Endothelial cell of hepatic sinusoid (primary cell): ENCODE measurements around the gene MPZL3.

Source experiments
- in situ Hi-C: cut with HindIII; loops from 2 replicates; pipeline ENCODE4 v1.10.0; 2017; ENCODE audit warnings: low sequenced_read_pairs

Gene MPZL3

DNA sequence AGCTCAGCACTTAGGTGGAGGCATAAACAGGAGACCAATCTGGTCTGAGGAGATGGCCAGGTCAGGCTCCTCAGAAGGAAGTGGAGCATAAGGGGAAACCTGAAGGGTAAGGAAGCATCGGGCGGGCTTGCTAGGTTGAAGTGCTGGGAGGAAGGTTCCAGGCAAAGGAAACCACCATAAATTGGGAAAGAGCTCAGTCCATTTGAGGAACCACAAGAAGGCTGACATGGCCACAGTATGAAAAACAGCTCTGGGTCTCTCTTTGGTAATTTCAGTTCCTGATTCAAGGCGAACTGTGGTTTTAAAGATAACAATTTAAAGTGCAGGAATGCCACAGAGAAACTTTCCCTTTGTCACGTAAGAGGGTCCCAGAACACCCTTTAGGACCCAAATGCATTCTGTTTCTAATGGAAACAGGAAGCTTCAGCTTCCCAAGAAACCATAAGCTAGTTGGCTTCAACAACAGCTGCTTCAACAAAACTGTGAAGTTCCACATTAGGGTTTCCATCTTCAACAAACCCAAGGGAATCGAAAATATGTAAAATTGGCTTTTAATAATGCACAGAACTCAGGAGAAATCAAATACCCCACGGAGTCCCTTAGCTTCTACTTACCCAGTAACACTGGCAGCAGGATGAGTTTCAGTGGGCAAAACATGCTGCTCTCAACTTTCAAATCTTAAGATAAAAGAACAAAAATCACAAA, 37.8 kb downstream of the MPZL3 start:
- in situ Hi-C loops: loop anchor here (5.0 kb wide), 1 partner anchor 42 kb away; no protein-coding TSS in a partner anchor

DNA sequence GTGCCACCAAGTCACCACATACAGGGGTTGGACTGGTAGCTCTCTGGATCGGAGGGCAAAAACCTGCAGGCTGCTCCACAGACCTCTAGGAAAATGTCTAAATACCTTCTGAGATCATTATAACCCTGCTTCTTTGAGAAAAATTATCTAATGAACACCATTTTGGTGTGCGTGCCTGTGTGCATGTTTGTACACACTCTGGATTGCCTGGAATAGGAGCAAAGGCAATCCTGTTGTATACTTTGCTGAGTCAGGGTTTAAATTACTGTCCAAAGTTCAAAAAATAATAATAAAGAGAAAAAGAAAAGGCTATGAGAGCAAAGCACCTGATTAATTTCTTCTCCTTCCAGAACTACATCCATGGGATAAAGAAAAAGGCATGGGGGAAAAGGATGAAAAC, 38.4 kb downstream of the MPZL3 start:
- in situ Hi-C loops: loop anchor here (5.0 kb wide), 1 partner anchor 41 kb away; no protein-coding TSS in a partner anchor

DNA sequence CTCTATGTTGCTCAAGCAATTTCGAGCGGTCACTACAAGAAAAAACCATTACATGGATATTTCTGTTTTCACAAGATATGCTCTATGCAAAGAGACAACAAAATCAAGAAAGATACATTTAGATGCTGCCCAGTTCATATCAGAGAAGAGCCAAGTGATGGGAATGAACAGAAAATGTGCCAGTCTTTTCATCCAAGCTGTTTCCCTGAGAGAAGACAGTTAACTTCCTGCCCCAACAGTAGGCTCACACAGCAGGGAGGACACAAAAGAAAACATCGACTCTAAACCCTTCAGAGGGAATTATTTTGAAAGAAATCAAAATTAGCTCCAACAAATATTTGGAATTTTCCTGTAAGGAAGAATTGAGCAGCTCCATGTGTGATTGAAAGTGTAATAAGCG, 39.0 kb downstream of the MPZL3 start:
- in situ Hi-C loops: loop anchor here (5.0 kb wide), 1 partner anchor 41 kb away; no protein-coding TSS in a partner anchor

DNA sequence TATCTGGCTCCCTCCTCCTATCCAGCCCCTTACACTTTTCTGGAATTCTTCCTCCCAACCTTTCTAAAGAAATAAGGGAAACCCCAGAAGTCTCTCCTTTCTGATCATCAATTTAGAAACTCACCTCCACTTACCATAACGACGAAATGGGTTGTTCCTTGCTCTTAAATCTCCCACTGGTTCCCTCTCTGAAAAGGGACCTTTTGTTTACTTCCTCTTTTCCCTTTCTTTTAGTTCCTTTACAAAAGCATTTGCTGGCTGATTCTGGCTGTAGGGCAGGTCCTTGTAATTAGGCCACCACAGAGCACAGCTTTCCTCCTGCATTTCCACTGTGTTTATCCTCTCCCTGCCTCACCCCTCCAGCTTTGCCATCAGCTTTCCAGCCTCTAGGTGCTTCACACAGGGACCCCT, 39.4 kb downstream of the MPZL3 start:
- in situ Hi-C loops: loop anchor here (5.0 kb wide), 1 partner anchor 40 kb away; no protein-coding TSS in a partner anchor

DNA sequence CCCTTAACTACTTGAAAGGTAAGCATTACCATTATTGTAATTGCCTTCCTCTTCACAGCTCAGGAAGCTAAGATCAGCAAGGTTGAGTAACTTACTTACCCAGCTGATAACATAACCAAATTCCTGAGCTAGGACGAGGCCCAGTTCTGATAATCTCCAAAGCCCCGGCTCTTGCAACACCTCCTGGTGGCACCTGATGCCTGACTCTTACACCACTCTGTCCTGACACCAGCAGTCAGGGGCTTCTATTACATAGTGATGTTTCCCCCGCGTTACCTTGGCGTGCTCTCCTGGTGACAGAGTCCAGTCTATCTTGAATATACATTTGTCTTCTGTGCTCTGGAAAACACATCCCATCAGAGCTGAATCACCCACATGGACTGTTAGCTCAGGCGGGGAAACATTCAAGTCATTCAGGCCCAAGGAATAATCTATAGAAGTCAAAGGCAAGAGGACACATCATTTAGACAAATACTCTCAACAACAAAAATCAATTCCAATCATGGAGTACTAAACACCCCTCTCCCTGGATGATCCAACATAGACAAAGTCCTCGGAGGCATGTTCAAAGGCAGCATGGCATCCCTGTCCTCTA, 39.9 kb downstream of the MPZL3 start:
- in situ Hi-C loops: loop anchor here (5.0 kb wide), 1 partner anchor 40 kb away; no protein-coding TSS in a partner anchor

DNA sequence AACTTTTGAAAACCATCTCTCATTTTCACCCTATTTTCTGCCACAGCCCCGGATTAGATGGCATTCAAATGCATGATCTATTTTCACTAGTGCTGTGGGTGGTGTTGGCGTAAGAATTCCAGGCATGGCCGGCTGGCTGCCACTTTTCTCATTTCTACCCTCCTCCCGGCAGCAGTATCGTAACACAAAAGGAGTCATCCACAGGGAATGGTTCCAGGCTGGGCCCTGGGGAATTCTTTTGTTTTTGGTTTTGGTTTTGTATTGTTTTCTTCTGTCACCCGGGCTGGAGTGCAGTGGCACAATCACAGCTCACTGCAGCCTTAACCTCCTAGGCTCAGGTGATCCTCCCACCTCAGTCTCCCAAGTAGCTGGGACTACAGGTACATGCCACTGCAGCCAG, 41.2 kb downstream of the MPZL3 start:
- in situ Hi-C loops: loop anchor here (5.0 kb wide), 1 partner anchor 39 kb away; no protein-coding TSS in a partner anchor

DNA sequence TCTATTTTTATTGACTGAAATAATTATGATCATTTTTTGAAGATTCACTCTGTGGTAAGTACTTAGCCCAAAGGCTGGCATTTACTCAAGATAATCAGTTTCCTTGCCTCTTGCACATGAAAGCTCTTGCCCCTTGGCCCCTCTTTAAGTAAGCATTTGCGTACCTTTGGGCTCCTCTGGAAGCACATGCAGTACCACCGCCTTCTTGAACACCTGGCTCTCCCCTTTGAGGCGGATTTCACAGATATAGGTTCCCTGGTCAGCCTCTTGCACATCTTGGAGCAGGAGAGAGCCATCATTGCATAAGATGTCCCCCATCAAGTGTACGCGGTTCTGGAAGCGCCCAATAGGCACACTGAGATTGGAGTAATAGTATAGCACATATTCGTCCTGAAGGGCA, 41.8 kb downstream of the MPZL3 start:
- in situ Hi-C loops: loop anchor here (5.0 kb wide), 1 partner anchor 38 kb away; no protein-coding TSS in a partner anchor

DNA sequence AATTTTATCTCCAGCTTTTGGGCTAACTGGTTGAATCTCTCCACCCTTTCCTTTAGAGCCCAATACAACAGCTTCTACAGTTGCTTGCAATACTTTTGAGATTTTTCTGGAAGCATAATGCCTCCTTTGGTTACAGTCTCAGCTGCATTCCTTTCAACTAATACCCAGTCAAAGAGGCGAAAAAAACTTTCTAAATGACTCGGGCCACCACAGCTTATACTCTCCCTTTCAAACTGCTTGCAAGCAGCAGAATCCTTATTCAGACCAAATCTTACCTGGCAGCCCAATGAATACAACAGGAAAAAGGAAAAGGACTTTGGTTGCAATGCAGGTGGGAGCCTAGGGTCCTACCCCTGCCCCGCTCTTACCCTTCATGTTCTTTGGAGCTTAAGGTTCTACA, 43.1 kb downstream of the MPZL3 start:
- in situ Hi-C loops: no loop called here

DNA sequence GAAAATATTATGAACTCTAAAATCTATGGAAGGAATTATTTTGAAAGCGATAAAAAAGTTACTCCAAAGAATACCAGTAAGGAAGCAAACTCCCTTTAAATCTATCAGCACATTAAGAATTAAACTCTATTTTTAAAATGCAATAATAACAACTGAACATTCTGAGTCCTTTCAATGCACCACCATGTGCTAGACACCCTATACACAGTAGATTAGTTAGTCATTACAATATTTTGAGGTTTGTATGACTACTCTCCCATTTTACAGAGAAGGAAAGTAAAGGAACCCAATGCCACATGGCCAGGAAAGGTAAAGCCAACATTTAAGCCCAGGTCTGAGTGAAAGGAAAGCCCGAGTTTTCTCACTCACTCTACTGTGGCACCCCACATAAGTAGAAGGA, 45.1 kb downstream of the MPZL3 start:
- in situ Hi-C loops: no loop called here

DNA sequence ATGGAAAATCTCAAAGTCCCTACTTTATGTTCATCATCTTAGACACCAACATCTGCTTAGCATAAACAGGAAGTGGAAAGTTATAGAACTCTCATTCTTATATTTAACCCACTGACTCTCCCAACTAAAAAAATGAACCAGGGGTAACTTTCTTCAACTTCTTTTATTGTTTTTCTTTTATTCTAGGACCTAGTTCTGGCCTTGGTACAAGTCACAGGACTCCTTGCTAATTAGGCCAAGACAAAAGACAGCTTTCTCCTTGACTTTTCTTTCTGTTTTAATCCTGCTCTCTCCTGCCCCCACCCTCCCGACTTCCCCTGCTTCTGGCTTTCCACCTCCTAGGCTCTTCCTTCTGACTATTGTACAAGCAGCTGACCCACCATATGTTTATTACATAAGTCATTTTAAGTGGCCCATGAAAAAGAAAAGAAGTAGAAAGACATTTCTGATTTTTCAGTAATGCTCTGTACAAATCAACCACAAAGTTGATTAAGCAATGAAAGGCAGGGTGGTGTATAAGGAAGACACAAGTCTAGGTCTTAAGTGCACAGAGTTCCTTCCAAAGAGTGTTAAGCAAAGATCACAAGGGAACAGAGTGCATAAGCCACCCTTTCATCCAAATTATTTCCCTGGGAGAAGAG, 45.7 kb downstream of the MPZL3 start:
- in situ Hi-C loops: no loop called here

DNA sequence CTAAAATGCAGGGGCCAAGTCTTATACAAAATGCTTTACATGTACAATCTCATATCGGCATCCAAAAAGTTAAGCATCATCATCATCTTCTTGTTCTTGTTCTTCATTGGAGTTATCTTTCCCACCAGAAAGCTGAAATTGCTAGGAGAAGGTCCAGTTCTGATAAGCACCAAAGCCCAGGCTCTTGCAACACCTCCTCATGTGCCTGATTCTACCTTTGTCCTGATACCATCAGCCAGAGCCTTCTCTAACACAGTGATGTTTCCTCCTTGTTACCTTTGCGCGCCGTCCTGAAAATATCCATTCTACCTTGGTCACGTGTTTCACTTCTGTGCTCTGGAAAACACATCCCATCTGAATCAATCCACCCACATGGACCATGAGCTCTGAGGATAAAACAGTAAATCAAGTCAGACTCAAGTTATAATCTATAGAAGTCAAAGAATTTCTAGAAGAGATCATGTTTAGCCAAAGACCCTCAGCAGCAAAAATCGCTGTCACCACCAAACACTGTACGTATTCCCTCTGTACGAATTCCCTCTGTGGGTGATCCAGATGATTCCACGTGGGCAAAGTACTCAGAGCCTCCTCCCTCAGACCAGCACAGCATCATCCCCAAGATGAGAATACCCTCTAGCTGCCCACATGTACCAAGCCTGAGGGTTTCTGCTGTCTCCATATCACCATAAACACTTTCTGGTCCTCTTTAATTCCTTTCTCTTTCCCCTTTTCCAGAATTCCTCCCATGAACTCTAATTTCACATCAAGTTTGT, 46.4 kb downstream of the MPZL3 start:
- in situ Hi-C loops: no loop called here

DNA sequence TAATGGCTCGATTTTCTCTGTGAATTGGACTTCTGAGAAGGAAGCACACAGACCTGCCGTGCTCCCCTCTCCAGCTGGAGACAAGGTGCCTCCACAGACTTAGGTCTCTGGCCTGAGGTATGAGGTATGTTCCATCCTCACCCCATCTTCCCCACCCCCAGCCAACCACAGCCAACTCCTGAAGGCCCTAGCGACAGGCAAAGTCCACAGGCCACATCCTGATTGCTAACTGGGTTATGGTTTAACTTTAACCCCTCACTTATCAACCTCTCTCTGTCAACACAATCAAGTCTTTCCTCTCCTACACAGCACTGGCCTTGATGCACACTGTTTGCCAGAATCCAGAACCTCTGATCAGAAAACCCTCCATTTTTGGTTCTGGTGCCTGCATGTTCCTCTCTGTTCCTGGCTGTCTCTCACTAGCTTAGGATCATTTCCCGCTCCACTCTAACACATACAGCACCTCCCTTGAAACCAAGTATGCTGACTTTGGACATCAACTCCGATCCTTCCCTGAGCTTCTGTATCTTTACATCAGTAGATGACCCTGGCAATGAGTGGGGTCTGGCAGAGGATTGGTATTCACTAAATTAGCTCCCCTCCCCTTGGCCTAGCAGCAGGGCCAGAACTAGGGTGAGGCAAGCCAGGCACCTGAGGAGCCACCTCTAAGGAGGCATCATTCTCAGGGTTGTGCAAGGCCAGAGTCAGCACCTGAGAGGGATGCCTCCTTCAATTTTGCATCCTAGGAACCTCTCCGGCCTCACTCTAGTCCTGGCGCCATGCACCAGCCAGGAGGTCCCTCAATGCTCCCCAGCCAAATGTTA, 49.4 kb downstream of the MPZL3 start:
- in situ Hi-C loops: loop anchor here (5.0 kb wide), 1 partner anchor 79 kb away; no protein-coding TSS in a partner anchor

DNA sequence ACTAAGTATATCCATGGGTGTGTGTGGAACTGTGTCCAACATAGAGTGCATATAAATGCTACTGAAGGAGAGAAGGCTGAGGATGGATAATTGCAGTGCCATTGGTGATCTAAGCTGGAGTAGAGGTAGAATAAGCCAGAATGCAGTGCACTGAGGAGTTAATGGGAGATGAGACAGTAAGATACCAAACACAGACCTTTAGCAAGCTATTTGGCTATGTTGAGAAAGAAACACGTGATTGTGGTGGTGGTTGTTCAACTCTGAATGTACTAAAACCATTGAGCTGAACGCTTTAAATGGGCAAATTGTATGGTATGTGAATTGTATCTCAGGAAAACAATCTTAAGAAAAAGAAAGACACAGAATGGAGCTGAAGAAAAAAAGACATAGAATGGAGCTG, 50.2 kb downstream of the MPZL3 start:
- in situ Hi-C loops: loop anchor here (5.0 kb wide), 1 partner anchor 80 kb away; no protein-coding TSS in a partner anchor

DNA sequence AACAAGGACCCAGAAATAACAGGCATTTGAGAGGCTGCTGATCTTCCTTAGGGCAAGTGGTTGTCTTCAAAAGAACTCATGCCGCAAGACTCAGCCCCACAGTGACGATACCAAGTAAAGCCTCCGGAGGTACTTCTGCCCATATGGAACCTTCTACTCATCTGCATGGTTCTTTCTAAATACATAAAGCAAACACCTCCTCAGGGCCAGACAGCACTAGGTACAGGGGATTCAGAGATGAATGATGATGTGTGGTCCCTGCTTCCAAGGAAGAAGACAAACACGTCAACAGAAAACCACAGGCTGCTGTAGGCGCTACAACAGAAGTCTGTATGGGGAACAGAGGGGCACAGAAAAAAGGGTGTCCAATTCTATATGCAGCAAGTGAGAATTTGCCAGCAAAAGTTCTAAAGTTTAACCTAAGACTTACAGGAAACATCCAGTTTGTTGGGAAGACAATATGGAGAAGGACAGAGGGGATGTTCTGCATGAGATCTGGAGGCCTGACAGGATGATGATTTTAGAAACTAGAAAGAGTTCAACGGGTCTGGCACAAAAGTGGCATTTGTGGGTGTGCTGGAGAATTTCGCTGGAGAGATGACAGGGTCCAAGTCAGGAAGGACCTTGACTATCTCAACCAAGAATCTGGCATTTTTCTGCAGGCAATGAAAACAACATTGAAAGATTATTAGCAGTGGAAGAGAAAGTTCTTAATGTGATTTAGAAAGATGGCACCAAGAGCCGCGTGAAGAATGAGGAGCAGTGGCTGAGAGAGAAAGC, 51.1 kb downstream of the MPZL3 start:
- in situ Hi-C loops: loop anchor here (5.0 kb wide), 1 partner anchor 81 kb away; no protein-coding TSS in a partner anchor

DNA sequence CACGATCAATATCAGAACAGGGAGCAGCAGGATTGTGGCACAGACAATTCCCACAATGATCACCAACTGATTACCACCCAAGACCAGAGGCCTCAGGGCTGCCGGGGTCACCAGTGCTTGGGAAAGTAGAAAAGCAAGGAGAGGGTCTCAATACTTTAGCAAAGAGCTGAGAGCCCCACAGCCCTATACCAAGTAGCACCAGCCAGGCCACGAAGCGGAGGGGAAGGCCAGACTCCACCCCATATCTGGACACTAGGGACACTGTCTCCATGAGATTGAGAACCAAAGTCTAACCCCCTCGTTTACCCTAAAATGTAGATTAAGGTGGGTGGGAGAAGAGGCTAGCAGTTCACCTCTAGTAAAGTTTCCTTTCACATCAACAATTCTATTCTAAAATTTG, 51.7 kb downstream of the MPZL3 start:
- in situ Hi-C loops: loop anchor here (5.0 kb wide), 1 partner anchor 82 kb away; no protein-coding TSS in a partner anchor

DNA sequence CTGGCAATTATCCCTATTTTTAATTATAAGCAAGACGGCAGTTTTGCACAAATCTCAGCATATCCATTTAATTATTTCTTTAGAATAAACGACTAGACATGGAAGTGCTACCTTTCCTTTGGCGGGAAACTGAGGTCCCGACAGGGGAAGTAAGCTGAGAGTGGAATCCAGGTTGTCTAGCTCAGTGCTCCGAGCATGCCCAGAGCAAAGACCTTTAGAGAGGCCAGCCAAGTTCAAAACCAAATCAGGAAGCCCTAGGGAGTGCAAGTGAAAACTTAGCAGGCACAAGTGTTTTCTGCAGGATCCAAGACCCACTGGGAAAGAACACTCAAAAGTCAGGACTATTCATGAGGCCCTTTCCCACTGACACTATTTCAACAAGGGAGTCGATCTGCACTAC, 53.0 kb downstream of the MPZL3 start:
- in situ Hi-C loops: no loop called here

DNA sequence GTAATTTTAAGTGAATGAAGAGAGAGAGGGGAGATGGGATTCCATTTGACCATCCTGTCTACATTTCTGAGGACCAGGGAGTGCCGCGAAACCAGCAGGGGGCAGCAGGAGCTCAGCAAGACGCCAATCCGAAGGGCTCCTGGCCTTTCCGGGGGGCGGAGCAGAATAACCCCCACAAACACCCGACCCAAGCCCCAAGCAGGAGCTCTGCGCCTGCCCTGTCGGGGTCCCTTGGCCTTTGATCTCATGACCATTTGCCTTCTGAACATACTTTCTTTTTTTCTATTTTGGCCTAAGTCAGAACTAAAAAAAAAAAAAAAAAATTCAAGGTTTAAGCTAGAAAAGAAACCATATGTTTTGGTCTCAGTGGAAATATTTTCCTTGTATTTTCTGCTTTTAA, 53.8 kb downstream of the MPZL3 start:
- in situ Hi-C loops: no loop called here

DNA sequence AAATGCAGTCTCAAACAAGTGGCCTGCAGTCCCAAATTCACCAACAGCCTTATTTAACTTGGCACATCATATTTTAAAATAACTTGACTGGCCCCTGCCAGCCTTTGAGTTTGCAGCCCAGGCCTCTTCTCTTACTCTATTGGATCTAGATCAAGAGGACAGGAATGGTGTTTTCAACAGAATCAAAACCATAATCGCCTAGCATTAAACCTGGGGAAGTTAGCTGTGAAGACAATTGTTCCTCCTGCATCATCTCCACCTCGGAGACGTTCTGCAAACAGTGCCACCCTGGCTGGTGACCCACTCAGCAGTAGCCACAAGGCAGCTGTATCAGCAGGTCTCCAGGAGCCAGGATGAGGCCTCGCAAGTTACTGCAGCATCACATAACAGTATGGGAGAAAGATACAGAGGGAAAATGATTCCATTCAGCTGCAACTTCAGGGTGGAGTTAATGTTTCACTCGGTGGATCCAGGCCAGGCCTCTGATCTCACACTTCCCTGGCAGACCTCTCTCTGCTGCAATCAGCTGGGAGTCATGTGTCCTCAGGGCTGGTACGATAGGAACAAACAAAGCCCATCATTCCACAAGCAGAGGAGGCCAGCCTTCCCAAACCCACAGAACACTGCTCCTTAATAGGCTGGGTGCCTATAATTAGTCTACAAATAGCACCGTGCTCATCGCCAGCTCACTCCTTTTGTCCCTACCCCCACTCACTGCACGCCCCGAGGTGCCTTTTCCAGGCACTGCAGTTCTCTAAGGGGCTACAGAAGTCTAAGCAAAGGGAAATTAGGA, 57.1 kb downstream of the MPZL3 start:
- in situ Hi-C loops: no loop called here
